ENCODE data around the gene KCNT2.

KCNT2 gene

DNA sequence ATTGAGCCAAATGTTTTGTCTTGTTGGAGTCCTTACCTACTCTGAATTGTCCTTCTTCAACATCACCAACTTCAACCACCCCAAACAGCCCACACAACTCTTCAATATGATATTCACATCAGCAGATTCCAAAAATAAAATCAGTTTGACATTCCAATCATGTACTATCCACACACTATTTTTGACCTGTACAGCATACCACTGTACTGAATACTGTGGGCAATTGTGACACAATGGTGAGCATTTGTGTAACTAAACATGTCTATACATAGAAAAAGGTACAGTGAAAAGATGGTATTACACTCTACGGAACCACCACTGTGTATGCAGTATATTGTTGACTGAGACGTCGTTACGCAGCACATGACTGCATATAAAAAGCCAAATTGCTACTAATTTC is 223.1 kb downstream of the KCNT2 start:
- no peaks in the 10 kb centered on the region for H3K4me1 ChIP-seq (ENCODE audit: control insufficient read depth, insufficient read depth, low read length)
- ChIA-PET POLR2A (no interaction called here), CTCF (no interaction called here)
- TF ChIP-seq REST (tag by site-specific recombination; IDR thresholded peaks at IDR 0.05) (no peak), ZNF521 (tag by site-specific recombination; IDR thresholded peaks at IDR 0.05) (no peak), ZNF169 (tag by site-specific recombination; IDR thresholded peaks at IDR 0.05) (no peak), PATZ1 (tag by site-specific recombination; IDR thresholded peaks at IDR 0.05) (no peak), ZNF26 (tag by site-specific recombination; IDR thresholded peaks at IDR 0.05) (no peak), ZNF548 (tag by site-specific recombination; IDR thresholded peaks at IDR 0.05) (no peak), GLI2 (tag by site-specific recombination; IDR thresholded peaks at IDR 0.05; ENCODE audit: borderline replicate concordance, low read depth) (no peak), ZNF398 (tag by site-specific recombination; IDR thresholded peaks at IDR 0.05) (no peak), ZNF416 (tag by site-specific recombination; IDR thresholded peaks at IDR 0.05) (no peak), ZNF362 (tag by site-specific recombination; IDR thresholded peaks at IDR 0.05) (no peak), SALL2 (tag by site-specific recombination; IDR thresholded peaks at IDR 0.05; ENCODE audit: borderline replicate concordance) (no peak)
- no peak overlapping the region for H3K4me3 ChIP-seq (ENCODE audit: low read depth, low read length)
- no peaks in the 10 kb centered on the region for H3K36me3 ChIP-seq (ENCODE audit: control insufficient read depth in 2 of 2, insufficient read depth in 1 of 2, low read length in 2 of 2)
- H3K9me3 ChIP-seq (ENCODE audit: control insufficient read depth, insufficient read depth, low read depth, low read length), result no peaks in the 10 kb centered on the region
- no peak overlapping the region for H3K27ac ChIP-seq (ENCODE audit: extremely low read depth, low read depth, low read length)

GRCh38 chr1:196382383-196382782 is 225.9 kb downstream of the KCNT2 start:
- ChIA-PET POLR2A (no interaction called here), CTCF (no interaction called here)
- H3K27ac ChIP-seq (ENCODE audit: extremely low read depth, low read depth, low read length), result no peak overlapping the region
- H3K4me1 ChIP-seq (ENCODE audit: control insufficient read depth, insufficient read depth, low read length), result no peaks in the 10 kb centered on the region
- no peaks in the 10 kb centered on the region for H3K9me3 ChIP-seq (ENCODE audit: control insufficient read depth, insufficient read depth, low read depth, low read length)
- no peaks in the 10 kb centered on the region for H3K36me3 ChIP-seq (ENCODE audit: control insufficient read depth in 2 of 2, insufficient read depth in 1 of 2, low read length in 2 of 2)
- H3K4me3 ChIP-seq (ENCODE audit: low read depth, low read length), result no peak overlapping the region
- TF ChIP-seq ZNF521 (tag by site-specific recombination; IDR thresholded peaks at IDR 0.05), result no peak
- TF ChIP-seq, protein P1, sequence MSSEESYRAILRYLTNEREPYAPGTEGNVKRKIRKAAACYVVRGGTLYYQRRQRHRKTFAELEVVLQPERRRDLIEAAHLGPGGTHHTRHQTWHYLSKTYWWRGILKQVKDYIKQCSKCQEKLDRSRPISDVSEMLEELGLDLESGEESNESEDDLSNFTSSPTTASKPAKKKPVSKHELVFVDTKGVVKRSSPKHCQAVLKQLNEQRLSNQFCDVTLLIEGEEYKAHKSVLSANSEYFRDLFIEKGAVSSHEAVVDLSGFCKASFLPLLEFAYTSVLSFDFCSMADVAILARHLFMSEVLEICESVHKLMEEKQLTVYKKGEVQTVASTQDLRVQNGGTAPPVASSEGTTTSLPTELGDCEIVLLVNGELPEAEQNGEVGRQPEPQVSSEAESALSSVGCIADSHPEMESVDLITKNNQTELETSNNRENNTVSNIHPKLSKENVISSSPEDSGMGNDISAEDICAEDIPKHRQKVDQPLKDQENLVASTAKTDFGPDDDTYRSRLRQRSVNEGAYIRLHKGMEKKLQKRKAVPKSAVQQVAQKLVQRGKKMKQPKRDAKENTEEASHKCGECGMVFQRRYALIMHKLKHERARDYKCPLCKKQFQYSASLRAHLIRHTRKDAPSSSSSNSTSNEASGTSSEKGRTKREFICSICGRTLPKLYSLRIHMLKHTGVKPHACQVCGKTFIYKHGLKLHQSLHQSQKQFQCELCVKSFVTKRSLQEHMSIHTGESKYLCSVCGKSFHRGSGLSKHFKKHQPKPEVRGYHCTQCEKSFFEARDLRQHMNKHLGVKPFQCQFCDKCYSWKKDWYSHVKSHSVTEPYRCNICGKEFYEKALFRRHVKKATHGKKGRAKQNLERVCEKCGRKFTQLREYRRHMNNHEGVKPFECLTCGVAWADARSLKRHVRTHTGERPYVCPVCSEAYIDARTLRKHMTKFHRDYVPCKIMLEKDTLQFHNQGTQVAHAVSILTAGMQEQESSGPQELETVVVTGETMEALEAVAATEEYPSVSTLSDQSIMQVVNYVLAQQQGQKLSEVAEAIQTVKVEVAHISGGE (tag by site-specific recombination; conservative IDR thresholded peaks at IDR 0.05; ENCODE audit: low read depth), result no peak
- TF ChIP-seq, protein P2, sequence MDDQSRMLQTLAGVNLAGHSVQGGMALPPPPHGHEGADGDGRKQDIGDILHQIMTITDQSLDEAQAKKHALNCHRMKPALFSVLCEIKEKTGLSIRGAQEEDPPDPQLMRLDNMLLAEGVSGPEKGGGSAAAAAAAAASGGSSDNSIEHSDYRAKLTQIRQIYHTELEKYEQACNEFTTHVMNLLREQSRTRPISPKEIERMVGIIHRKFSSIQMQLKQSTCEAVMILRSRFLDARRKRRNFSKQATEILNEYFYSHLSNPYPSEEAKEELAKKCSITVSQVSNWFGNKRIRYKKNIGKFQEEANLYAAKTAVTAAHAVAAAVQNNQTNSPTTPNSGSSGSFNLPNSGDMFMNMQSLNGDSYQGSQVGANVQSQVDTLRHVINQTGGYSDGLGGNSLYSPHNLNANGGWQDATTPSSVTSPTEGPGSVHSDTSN (CRISPR knock-in tag; IDR thresholded peaks at IDR 0.05), result no peak
- no peak for TF ChIP-seq YY2 (tag by site-specific recombination; IDR thresholded peaks at IDR 0.05)
- no peak for TF ChIP-seq ZFP69B (tag by site-specific recombination; IDR thresholded peaks at IDR 0.05)
- TF ChIP-seq ZNF473 (tag by site-specific recombination; IDR thresholded peaks at IDR 0.05), result no peak
- no peak for TF ChIP-seq ZNF585B (tag by site-specific recombination; IDR thresholded peaks at IDR 0.05)
- TF ChIP-seq, protein P3, sequence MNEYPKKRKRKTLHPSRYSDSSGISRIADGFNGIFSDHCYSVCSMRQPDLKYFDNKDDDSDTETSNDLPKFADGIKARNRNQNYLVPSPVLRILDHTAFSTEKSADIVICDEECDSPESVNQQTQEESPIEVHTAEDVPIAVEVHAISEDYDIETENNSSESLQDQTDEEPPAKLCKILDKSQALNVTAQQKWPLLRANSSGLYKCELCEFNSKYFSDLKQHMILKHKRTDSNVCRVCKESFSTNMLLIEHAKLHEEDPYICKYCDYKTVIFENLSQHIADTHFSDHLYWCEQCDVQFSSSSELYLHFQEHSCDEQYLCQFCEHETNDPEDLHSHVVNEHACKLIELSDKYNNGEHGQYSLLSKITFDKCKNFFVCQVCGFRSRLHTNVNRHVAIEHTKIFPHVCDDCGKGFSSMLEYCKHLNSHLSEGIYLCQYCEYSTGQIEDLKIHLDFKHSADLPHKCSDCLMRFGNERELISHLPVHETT (tag by site-specific recombination; IDR thresholded peaks at IDR 0.05), result no peak
